ENCODE results near the gene PITPNC1.

Gene PITPNC1

DNA sequence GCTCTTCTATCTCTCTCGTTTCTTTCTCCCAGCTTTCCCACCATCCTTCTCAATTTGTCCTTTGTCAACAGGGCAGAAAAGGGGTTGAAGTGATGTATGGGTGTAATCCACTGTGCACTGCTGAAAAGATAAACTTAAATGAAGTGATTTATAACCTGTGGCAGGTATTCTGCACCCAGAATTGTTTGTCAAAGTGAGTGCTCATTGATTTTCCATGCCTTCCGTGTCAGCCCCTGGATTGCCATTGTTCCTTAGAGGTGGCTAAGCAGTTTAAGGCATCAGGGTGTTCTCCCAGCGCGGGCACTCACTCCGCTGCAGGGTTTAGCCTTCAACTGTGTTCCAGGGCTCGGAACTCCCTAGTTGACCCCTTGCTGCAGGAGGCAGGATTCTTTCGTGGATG is 82.9 kb downstream of the PITPNC1 start:
- no peak for TF ChIP-seq CTCF (IDR thresholded peaks at IDR 0.05; ENCODE audit: low read length, missing control alignments)
- no peak overlapping the region for H3K4me3 ChIP-seq (replicated peaks; ENCODE audit: low read depth, low read length)
- no peak for DNase-seq (ENCODE audit: low read depth)

GRCh38 chr17:67461228-67461780 is 84.2 kb downstream of the PITPNC1 start:
- H3K4me3 ChIP-seq (replicated peaks; ENCODE audit: low read depth, low read length): no peak overlapping the region
- TF ChIP-seq CTCF (IDR thresholded peaks at IDR 0.05; ENCODE audit: low read length, missing control alignments): no peak
- DNase-seq (ENCODE audit: low read depth): no peak

- no peak overlapping the region for H3K4me3 ChIP-seq (replicated peaks; ENCODE audit: low read depth, low read length)
- no peak for DNase-seq (ENCODE audit: low read depth)
- TF ChIP-seq CTCF (IDR thresholded peaks at IDR 0.05; ENCODE audit: low read length, missing control alignments): no peak
Measured at GRCh38 chr17:67461876-67462275, 84.8 kb downstream of the PITPNC1 start.

DNA sequence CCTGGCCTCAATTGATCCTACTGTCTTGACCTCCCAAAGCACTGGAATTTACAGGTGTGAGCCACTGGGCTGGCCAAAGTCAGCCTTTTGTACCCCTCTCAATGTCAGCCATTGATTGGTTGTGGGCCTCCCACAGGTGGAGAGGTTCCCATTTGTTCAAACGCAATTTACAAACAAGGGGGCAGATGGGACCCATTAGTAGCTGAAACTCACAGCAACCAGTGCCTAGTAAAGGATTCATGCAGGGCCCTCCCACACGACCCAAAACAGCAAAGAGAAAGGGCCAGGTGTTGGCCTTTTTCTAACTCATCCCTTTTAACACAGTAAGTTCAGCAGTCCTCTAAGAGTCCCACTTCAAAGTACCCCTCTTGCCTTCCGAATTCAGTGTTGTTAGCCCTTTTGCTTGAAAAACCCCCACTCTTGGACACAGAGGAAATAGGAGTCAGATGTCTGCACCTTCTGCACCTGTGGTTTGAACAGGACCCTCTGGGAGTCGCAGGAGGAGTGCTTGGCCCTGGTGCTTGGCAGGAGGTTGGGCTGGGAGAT is 89.2 kb downstream of the PITPNC1 start:
- DNase-seq (ENCODE audit: low read depth): no peak
- H3K4me3 ChIP-seq (replicated peaks; ENCODE audit: low read depth, low read length): no peak overlapping the region
- TF ChIP-seq CTCF (IDR thresholded peaks at IDR 0.05; ENCODE audit: low read length, missing control alignments): no peak

GRCh38 chr17:67467500-67468455 is 90.7 kb downstream of the PITPNC1 start:
- H3K4me3 ChIP-seq (replicated peaks; ENCODE audit: low read depth, low read length): no peak overlapping the region
- no peak for DNase-seq (ENCODE audit: low read depth)
- no peak for TF ChIP-seq CTCF (IDR thresholded peaks at IDR 0.05; ENCODE audit: low read length, missing control alignments)

GRCh38 chr17:67469208-67469980 is 92.3 kb downstream of the PITPNC1 start:
- no peak overlapping the region for H3K4me3 ChIP-seq (replicated peaks; ENCODE audit: low read depth, low read length)
- DNase-seq (ENCODE audit: low read depth): peak; percentile 71
- TF ChIP-seq CTCF (IDR thresholded peaks at IDR 0.05; ENCODE audit: low read length, missing control alignments): no peak
